ENCODE measurements around the gene GPC6.

Gene GPC6

GRCh38 chr13:93368718-93369117 is 142.1 kb downstream of the GPC6 start:
- Histone ChIP-seq H3K9me2 (ENCODE audit: low read depth, low read length) (no peaks in the 10 kb centered on the region), H3K9me3 (ENCODE audit: low read length) (no peaks in the 10 kb centered on the region), H3F3A (ENCODE audit: insufficient read depth, low read length) (no peaks in the 10 kb centered on the region), H3K4me1 (ENCODE audit: insufficient read depth, low read length, severe bottlenecking) (no peaks in the 10 kb centered on the region), H2AFZ (ENCODE audit: low read length) (no peak overlapping the region), H3K27ac (ENCODE audit: low read depth, low read length, poor library complexity, severe bottlenecking) (no peak overlapping the region), H3K4me3 (ENCODE audit: low read depth, low read length, poor library complexity, severe bottlenecking) (no peak overlapping the region), H3K79me2 (ENCODE audit: insufficient read depth, low read length) (no peaks in the 10 kb centered on the region), H3K4me2 (ENCODE audit: low read length) (no peak overlapping the region), H3K27me3 (ENCODE audit: insufficient read depth, low read length) (no peaks in the 10 kb centered on the region), H3K9ac (ENCODE audit: low read length) (no peak overlapping the region), H3K36me3 (ENCODE audit: insufficient read depth, low read length) (no peaks in the 10 kb centered on the region), H4K20me1 (ENCODE audit: insufficient read depth, low read length) (no peaks in the 10 kb centered on the region)
- TF ChIP-seq EZH2 (IDR thresholded peaks at IDR 0.05; ENCODE audit: borderline replicate concordance, low read length), result no peak
- TF ChIP-seq CTCF (IDR thresholded peaks at IDR 0.05; ENCODE audit: low read length), result no peak

- H3K4me3 ChIP-seq (ENCODE audit: low read depth, low read length, poor library complexity, severe bottlenecking), result no peak overlapping the region
Measured at GRCh38 chr13:93372856-93373255, 146.2 kb downstream of the GPC6 start.

GRCh38 chr13:93375491-93375890 is 148.9 kb downstream of the GPC6 start:
- Histone ChIP-seq H3K4me3 (ENCODE audit: low read depth, low read length, poor library complexity, severe bottlenecking) (no peak overlapping the region), H3K36me3 (ENCODE audit: insufficient read depth, low read length) (no peaks in the 10 kb centered on the region), H4K20me1 (ENCODE audit: insufficient read depth, low read length) (no peaks in the 10 kb centered on the region), H3K9me2 (ENCODE audit: low read depth, low read length) (no peaks in the 10 kb centered on the region), H3K9me3 (ENCODE audit: low read length) (no peaks in the 10 kb centered on the region), H3K4me2 (ENCODE audit: low read length) (no peak overlapping the region), H3F3A (ENCODE audit: insufficient read depth, low read length) (no peaks in the 10 kb centered on the region), H3K4me1 (ENCODE audit: insufficient read depth, low read length, severe bottlenecking) (peaks cover 21% of the 10 kb centered on the region), H3K79me2 (ENCODE audit: insufficient read depth, low read length) (no peaks in the 10 kb centered on the region), H2AFZ (ENCODE audit: low read length) (no peak overlapping the region), H3K27ac (ENCODE audit: low read depth, low read length, poor library complexity, severe bottlenecking) (no peak overlapping the region), H3K9ac (ENCODE audit: low read length) (no peak overlapping the region), H3K27me3 (ENCODE audit: insufficient read depth, low read length) (no peaks in the 10 kb centered on the region)
- TF ChIP-seq EZH2 (IDR thresholded peaks at IDR 0.05; ENCODE audit: borderline replicate concordance, low read length), result no peak
- TF ChIP-seq CTCF (IDR thresholded peaks at IDR 0.05; ENCODE audit: low read length), result no peak

More at GRCh38 chr13:93372856-93373255, 146.2 kb downstream of the GPC6 start:
- no peak overlapping the region for H3K9ac ChIP-seq (ENCODE audit: low read length)
- no peak for TF ChIP-seq CTCF (IDR thresholded peaks at IDR 0.05; ENCODE audit: low read length)
- TF ChIP-seq EZH2 (IDR thresholded peaks at IDR 0.05; ENCODE audit: borderline replicate concordance, low read length), result no peak
- H3K27me3 ChIP-seq (ENCODE audit: insufficient read depth, low read length), result no peaks in the 10 kb centered on the region
- no peaks in the 10 kb centered on the region for H3K9me2 ChIP-seq (ENCODE audit: low read depth, low read length)
- H3F3A ChIP-seq (ENCODE audit: insufficient read depth, low read length), result no peaks in the 10 kb centered on the region
- no peaks in the 10 kb centered on the region for H3K79me2 ChIP-seq (ENCODE audit: insufficient read depth, low read length)
- H3K4me2 ChIP-seq (ENCODE audit: low read length), result no peak overlapping the region
- no peaks in the 10 kb centered on the region for H4K20me1 ChIP-seq (ENCODE audit: insufficient read depth, low read length)
- no peaks in the 10 kb centered on the region for H3K9me3 ChIP-seq (ENCODE audit: low read length)
- no peaks in the 10 kb centered on the region for H3K36me3 ChIP-seq (ENCODE audit: insufficient read depth, low read length)
- peaks cover 16% of the 10 kb centered on the region for H3K4me1 ChIP-seq (ENCODE audit: insufficient read depth, low read length, severe bottlenecking)
- H2AFZ ChIP-seq (ENCODE audit: low read length), result no peak overlapping the region
- no peak overlapping the region for H3K27ac ChIP-seq (ENCODE audit: low read depth, low read length, poor library complexity, severe bottlenecking)

Data from OCI-LY1 (cell line).